Fibroblast of lung (primary cell): ENCODE data around the gene PALLD. TPM values are rescaled to one million over a fixed set of nuclear protein-coding genes. Genes with fewer than 3 reads are reported as not detected.

ENCODE experiments used
- DNase-seq, 2 donors: peaks; one replicate each; pipeline versions ENCODE4 v3.0.0 to v3.0.0-alpha.2; 2010; ENCODE audit warnings: low read depth in 2 of 2
- H2AFZ ChIP-seq: 2 replicates; pipeline ENCODE4 v1.5.1; 2012; ENCODE audit warnings: low read length, control low read depth, inconsistent platforms
- H3K27ac ChIP-seq: 2 replicates; pipeline ENCODE4 v1.5.1; 2011; ENCODE audit warnings: low read length, control low read depth; ENCODE audit not compliant: insufficient read depth
- H3K27me3 ChIP-seq: 2 replicates; pipeline ENCODE4 v1.5.1; 2011; ENCODE audit warnings: mild to moderate bottlenecking, low read length; ENCODE audit not compliant: control insufficient read depth, insufficient read depth
- H3K36me3 ChIP-seq: 2 replicates; pipeline ENCODE4 v1.5.1; 2011; ENCODE audit warnings: low read length; ENCODE audit not compliant: control insufficient read depth, insufficient read depth
- H3K4me1 ChIP-seq: 2 replicates; pipeline ENCODE4 v1.5.1; 2011; ENCODE audit warnings: low read length; ENCODE audit not compliant: control insufficient read depth, insufficient read depth; ENCODE audit errors: extremely low read depth
- H3K4me2 ChIP-seq: 2 replicates; pipeline ENCODE4 v1.5.1; 2011; ENCODE audit warnings: low read length, control low read depth; ENCODE audit not compliant: insufficient read depth; ENCODE audit errors: extremely low read depth
- H3K4me3 ChIP-seq, 4 experiments: fragments of 200-600 bp in 1 of 4; sonication (generic) in 1 of 4; replicated peaks in 1 of 4; 2 replicates each; pipeline ENCODE4 v1.5.1; 2011 to 2016; ENCODE audit warnings: low read length in 4 of 4, low read depth in 3 of 4, mild to moderate bottlenecking in 3 of 4, control low read depth in 2 of 4, inconsistent platforms in 1 of 4, mixed read lengths in 1 of 4; ENCODE audit not compliant: insufficient read depth in 1 of 4; ENCODE audit errors: control extremely low read depth in 1 of 4
- H3K79me2 ChIP-seq: 2 replicates; pipeline ENCODE4 v1.5.1; 2012; ENCODE audit warnings: mild to moderate bottlenecking, low read length, inconsistent platforms; ENCODE audit not compliant: control insufficient read depth, insufficient read depth
- H3K9ac ChIP-seq: 2 replicates; pipeline ENCODE4 v1.5.1; 2011; ENCODE audit warnings: mild to moderate bottlenecking, low read length, control low read depth; ENCODE audit not compliant: insufficient read depth
- H3K9me3 ChIP-seq: 2 replicates; pipeline ENCODE4 v1.5.1; 2012; ENCODE audit warnings: low read depth, low read length; ENCODE audit not compliant: control insufficient read depth, insufficient read depth
- H4K20me1 ChIP-seq: 2 replicates; pipeline ENCODE4 v1.5.1; 2011; ENCODE audit warnings: low read length; ENCODE audit not compliant: control insufficient read depth, insufficient read depth; ENCODE audit errors: extremely low read depth
- EZH2 ChIP-seq: IDR thresholded peaks from 2 replicates; pipeline ENCODE4 v1.5.1; 2012; ENCODE audit warnings: low read length, control low read depth, mild to moderate bottlenecking; ENCODE audit errors: missing control alignments
- polyA plus RNA-seq, 2 donors: library from polyadenylated mRNA; depleted of rRNA in 1 of 2; stranded (reverse) in 1 of 2; unstranded in 1 of 2; fragments of >200 nt; gene quantifications; 2 replicates each; pipeline ENCODE4 v1.2.1, GENCODE V29; 2011 to 2012; ENCODE audit warnings: missing spikeins in 1 of 2
- total RNA-seq: library from RNA; depleted of rRNA; stranded (reverse); fragments of >200 nt; gene quantifications from 2 replicates; pipeline ENCODE4 v1.2.1, GENCODE V29; 2014
- TF ChIP-seq, protein P1 (sequence below), 2 donors: IDR thresholded peaks in 1 of 2; conservative IDR thresholded peaks in 1 of 2; 1 replicate in 1 of 2; 2 replicates in 1 of 2; pipeline ENCODE4 v1.5.1; 2011 to 2012; ENCODE audit warnings: low read length in 2 of 2, control low read depth in 1 of 2, inconsistent platforms in 1 of 2, low read depth in 1 of 2, mild to moderate bottlenecking in 1 of 2

Gene PALLD
- total and polyA plus RNA-seq, 2 donors (not counting 1 experiment from before 2014, with no cell fraction given), result 200 to 205 TPM

GRCh38 chr4:168741281-168742173 is 244.7 kb downstream of the PALLD start:
- Histone ChIP-seq H3K4me3 (no peak overlapping the region), H3K9me3 (no peaks in the 10 kb centered on the region), H3K27me3 (no peaks in the 10 kb centered on the region), H3K79me2 (no peaks in the 10 kb centered on the region), H4K20me1 (no peaks in the 10 kb centered on the region), H2AFZ (no peak overlapping the region), H3K36me3 (no peaks in the 10 kb centered on the region), H3K4me2 (no peak overlapping the region), H3K9ac (no peak overlapping the region), H3K27ac (no peak overlapping the region), H3K4me1 (peaks cover 9% of the 10 kb centered on the region)
- no peak for DNase-seq
- TF ChIP-seq EZH2, result no peak
- TF ChIP-seq, protein P1, sequence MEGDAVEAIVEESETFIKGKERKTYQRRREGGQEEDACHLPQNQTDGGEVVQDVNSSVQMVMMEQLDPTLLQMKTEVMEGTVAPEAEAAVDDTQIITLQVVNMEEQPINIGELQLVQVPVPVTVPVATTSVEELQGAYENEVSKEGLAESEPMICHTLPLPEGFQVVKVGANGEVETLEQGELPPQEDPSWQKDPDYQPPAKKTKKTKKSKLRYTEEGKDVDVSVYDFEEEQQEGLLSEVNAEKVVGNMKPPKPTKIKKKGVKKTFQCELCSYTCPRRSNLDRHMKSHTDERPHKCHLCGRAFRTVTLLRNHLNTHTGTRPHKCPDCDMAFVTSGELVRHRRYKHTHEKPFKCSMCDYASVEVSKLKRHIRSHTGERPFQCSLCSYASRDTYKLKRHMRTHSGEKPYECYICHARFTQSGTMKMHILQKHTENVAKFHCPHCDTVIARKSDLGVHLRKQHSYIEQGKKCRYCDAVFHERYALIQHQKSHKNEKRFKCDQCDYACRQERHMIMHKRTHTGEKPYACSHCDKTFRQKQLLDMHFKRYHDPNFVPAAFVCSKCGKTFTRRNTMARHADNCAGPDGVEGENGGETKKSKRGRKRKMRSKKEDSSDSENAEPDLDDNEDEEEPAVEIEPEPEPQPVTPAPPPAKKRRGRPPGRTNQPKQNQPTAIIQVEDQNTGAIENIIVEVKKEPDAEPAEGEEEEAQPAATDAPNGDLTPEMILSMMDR (conservative IDR thresholded peaks at IDR 0.05 in 1 of 2, IDR thresholded peaks at IDR 0.05 in 1 of 2; ENCODE audit: low read depth in 1 of 2, low read length in 2 of 2), result no peak

GRCh38 chr4:168743131-168743530 is 246.3 kb downstream of the PALLD start:
- H2AFZ ChIP-seq, result no peak overlapping the region
- no peaks in the 10 kb centered on the region for H3K9me3 ChIP-seq
- no peaks in the 10 kb centered on the region for H3K27me3 ChIP-seq
- H3K4me2 ChIP-seq, result no peak overlapping the region
- no peaks in the 10 kb centered on the region for H3K36me3 ChIP-seq
- TF ChIP-seq, protein P1 (conservative IDR thresholded peaks at IDR 0.05 in 1 of 2, IDR thresholded peaks at IDR 0.05 in 1 of 2; ENCODE audit: low read depth in 1 of 2, low read length in 2 of 2), result no peak
- TF ChIP-seq EZH2, result no peak
- H4K20me1 ChIP-seq, result no peaks in the 10 kb centered on the region
- H3K4me1 ChIP-seq, result peaks cover 7% of the 10 kb centered on the region
- no peak overlapping the region for H3K4me3 ChIP-seq
- no peak overlapping the region for H3K9ac ChIP-seq
- no peak overlapping the region for H3K27ac ChIP-seq
- DNase-seq, result no peak
- no peaks in the 10 kb centered on the region for H3K79me2 ChIP-seq

DNA sequence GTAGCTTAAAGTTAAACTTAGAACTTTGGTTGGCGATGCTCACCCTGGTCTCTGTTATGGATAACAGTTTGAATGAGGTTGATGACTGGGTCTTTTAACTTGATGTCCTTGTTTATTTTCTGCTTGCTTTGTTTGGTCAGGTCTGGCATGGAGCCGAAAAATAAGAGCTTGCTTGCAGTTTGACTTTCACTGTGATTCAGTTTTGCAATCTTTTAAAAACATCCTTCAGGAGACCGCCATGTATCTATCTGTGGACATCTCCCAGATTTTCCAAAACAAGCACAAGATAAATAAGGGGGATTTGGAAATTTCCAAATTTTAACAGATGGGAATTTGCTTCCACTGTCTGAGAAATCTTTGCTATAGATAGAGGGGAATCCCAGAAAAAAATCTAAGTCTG is 246.7 kb downstream of the PALLD start:
- TF ChIP-seq, protein P1 (conservative IDR thresholded peaks at IDR 0.05 in 1 of 2, IDR thresholded peaks at IDR 0.05 in 1 of 2; ENCODE audit: low read depth in 1 of 2, low read length in 2 of 2), result no peak
- no peak for TF ChIP-seq EZH2
- Histone ChIP-seq H3K79me2 (no peaks in the 10 kb centered on the region), H3K4me3 (no peak overlapping the region), H3K9me3 (no peaks in the 10 kb centered on the region), H3K4me1 (peaks cover 7% of the 10 kb centered on the region), H4K20me1 (no peaks in the 10 kb centered on the region), H3K4me2 (peak overlapping the region; percentile 45), H3K27ac (no peak overlapping the region), H2AFZ (no peak overlapping the region), H3K27me3 (no peaks in the 10 kb centered on the region), H3K36me3 (no peaks in the 10 kb centered on the region), H3K9ac (no peak overlapping the region)
- peak in 1 of 2 donors; percentile 86 for DNase-seq
